Neural cell (in vitro differentiated cells): ENCODE measurements around the gene PTGR3. TPM values are rescaled to one million over a fixed set of nuclear protein-coding genes. Genes with fewer than 3 reads are reported as not detected.

Source experiments
- H2AFZ ChIP-seq: fragments of 200-600, 300-800 bp; sonication (generic), shearing (Covaris generic); 2 replicates; pipeline ENCODE4 v1.6.0; 2014; ENCODE audit warnings: low read depth, mild to moderate bottlenecking, antibody characterized with exemption, low read length, moderate library complexity
- H3F3A ChIP-seq: fragments of 200-600 bp; shearing (Covaris generic); 2 replicates; pipeline ENCODE4 v1.6.1; 2016; ENCODE audit warnings: mild to moderate bottlenecking, moderate library complexity, mixed read lengths, antibody characterized with exemption, low read length; ENCODE audit not compliant: insufficient read depth, poor library complexity, severe bottlenecking
- H3K27ac ChIP-seq: fragments of 200-600, 300-800 bp; sonication (generic), shearing (Covaris generic); 2 replicates; pipeline ENCODE4 v1.5.1; 2014; ENCODE audit warnings: mild to moderate bottlenecking, low read length, moderate library complexity
- H3K27me3 ChIP-seq: fragments of 300-800, 200-600 bp; sonication (generic), shearing (Covaris generic); 2 replicates; pipeline ENCODE4 v1.6.0; 2014; ENCODE audit warnings: mild to moderate bottlenecking, low read depth, low read length, moderate library complexity; ENCODE audit not compliant: insufficient read depth
- H3K36me3 ChIP-seq: fragments of 300-800, 200-600 bp; sonication (generic), shearing (Covaris generic); 2 replicates; pipeline ENCODE4 v1.5.1; 2014; ENCODE audit warnings: mild to moderate bottlenecking, antibody characterized with exemption, low read length, moderate library complexity; ENCODE audit not compliant: insufficient read depth
- H3K4me2 ChIP-seq: fragments of 300-800, 200-600 bp; sonication (generic), shearing (Covaris generic); 2 replicates; pipeline ENCODE4 v1.6.0; 2014; ENCODE audit warnings: mild to moderate bottlenecking, low read length
- H3K4me3 ChIP-seq: fragments of 300-800, 200-600 bp; sonication (generic), shearing (Covaris generic); 2 replicates; pipeline ENCODE4 v1.5.1; 2014; ENCODE audit warnings: mild to moderate bottlenecking, low read length, moderate library complexity
- H3K79me2 ChIP-seq: fragments of 200-600 bp; shearing (Covaris generic); replicated peaks from 2 replicates; pipeline ENCODE4 v1.6.0; 2014; ENCODE audit warnings: mild to moderate bottlenecking, low read length, moderate library complexity; ENCODE audit not compliant: insufficient read depth
- H3K9ac ChIP-seq: fragments of 300-800, 200-600 bp; sonication (generic), shearing (Covaris generic); 2 replicates; pipeline ENCODE4 v1.6.1; 2016; ENCODE audit warnings: mild to moderate bottlenecking, low read length, mixed read lengths
- H3K9me2 ChIP-seq: fragments of 200-600 bp; shearing (Covaris generic); 2 replicates; pipeline ENCODE4 v1.6.1; 2016; ENCODE audit warnings: mild to moderate bottlenecking, low read length, mixed read lengths; ENCODE audit not compliant: insufficient read depth
- H3K9me3 ChIP-seq: fragments of 200-600, 300-800 bp; sonication (generic), shearing (Covaris generic); 2 replicates; pipeline ENCODE4 v1.6.1; 2016; ENCODE audit warnings: mild to moderate bottlenecking, mixed run types, low read length, moderate library complexity, mixed read lengths
- H4K20me1 ChIP-seq: fragments of 200-600 bp; shearing (Covaris generic); 2 replicates; pipeline ENCODE4 v1.6.1; 2016; ENCODE audit warnings: mild to moderate bottlenecking, mixed run types; ENCODE audit not compliant: insufficient read depth
- CTCF ChIP-seq: fragments of 450-650 bp; IDR thresholded peaks from 2 replicates; pipeline ENCODE4 v1.5.1; 2014; ENCODE audit warnings: antibody characterized with exemption, mild to moderate bottlenecking, moderate library complexity; ENCODE audit not compliant: poor library complexity, severe bottlenecking
- EP300 ChIP-seq: fragments of 450-650 bp; conservative IDR thresholded peaks from 2 replicates; pipeline ENCODE4 v1.6.1; 2014; ENCODE audit warnings: antibody characterized with exemption, mild to moderate bottlenecking, moderate library complexity; ENCODE audit not compliant: poor library complexity, severe bottlenecking
- EZH2 ChIP-seq: fragments of 200-600, 300-800 bp; shearing (Covaris generic), sonication (generic); IDR thresholded peaks from 2 replicates; pipeline ENCODE4 v1.6.1; 2014; ENCODE audit warnings: antibody characterized with exemption, low read length, borderline replicate concordance, mild to moderate bottlenecking; ENCODE audit not compliant: insufficient read depth, poor library complexity, severe bottlenecking
- MXI1 ChIP-seq: fragments of 450-650 bp; conservative IDR thresholded peaks from 2 replicates; pipeline ENCODE4 v1.6.1; 2014; ENCODE audit warnings: antibody characterized with exemption, mild to moderate bottlenecking; ENCODE audit not compliant: poor library complexity, severe bottlenecking
- POLR2AphosphoS5 ChIP-seq: IDR thresholded peaks from 2 replicates; pipeline ENCODE4 v1.6.1; 2012
- RAD21 ChIP-seq: fragments of 450-650 bp; conservative IDR thresholded peaks from 2 replicates; pipeline ENCODE4 v1.6.1; 2014; ENCODE audit warnings: antibody characterized with exemption, mild to moderate bottlenecking, moderate library complexity
- REST ChIP-seq: IDR thresholded peaks from 2 replicates; pipeline ENCODE4 v1.6.1; 2012; ENCODE audit warnings: borderline replicate concordance
- SMC3 ChIP-seq: fragments of 450-650 bp; conservative IDR thresholded peaks from 2 replicates; pipeline ENCODE4 v1.6.1; 2014; ENCODE audit warnings: antibody characterized with exemption, mild to moderate bottlenecking, moderate library complexity; ENCODE audit not compliant: poor library complexity
- TAF1 ChIP-seq: IDR thresholded peaks from 2 replicates; pipeline ENCODE4 v1.6.1; 2012; ENCODE audit warnings: low read depth
- polyA plus RNA-seq: library from polyadenylated mRNA; depleted of rRNA; stranded (reverse); fragments of >200 nt; gene quantifications from 2 replicates; pipeline ENCODE4 v1.2.3, GENCODE V29; 2014

Gene PTGR3
- polyA plus RNA-seq, 1 donor from 2014 or later = 5.9 TPM

GRCh38 chr18:75206452-75207309 lies 2.3 kb downstream of the PTGR3 start:
- Histone ChIP-seq H3K4me2 (no peak overlapping the region), H3K9me3 (no peaks in the 10 kb centered on the region), H2AFZ (no peak overlapping the region), H3F3A (peaks cover 4% of the 10 kb centered on the region), H3K9me2 (no peaks in the 10 kb centered on the region), H3K9ac (no peak overlapping the region), H3K36me3 (no peaks in the 10 kb centered on the region), H3K79me2 (peaks cover 25% of the 10 kb centered on the region), H3K27me3 (peaks cover 83% of the 10 kb centered on the region), H3K4me3 (no peak overlapping the region), H4K20me1 (peaks cover 5% of the 10 kb centered on the region), H3K27ac (no peak overlapping the region)
- no peak for TF ChIP-seq EP300
- no peak for TF ChIP-seq REST
- no peak for TF ChIP-seq EZH2
- TF ChIP-seq POLR2AphosphoS5 = no peak
- TF ChIP-seq RAD21 = no peak
- TF ChIP-seq MXI1 = no peak
- TF ChIP-seq CTCF = no peak
- TF ChIP-seq SMC3 = no peak
- TF ChIP-seq TAF1 = no peak

GRCh38 chr18:75205514-75206132 lies 3.3 kb downstream of the PTGR3 start:
- Histone ChIP-seq H3K4me3 (no peak overlapping the region), H4K20me1 (peaks cover 5% of the 10 kb centered on the region), H3K36me3 (no peaks in the 10 kb centered on the region), H3K4me2 (no peak overlapping the region), H3K9me3 (no peaks in the 10 kb centered on the region), H3F3A (peaks cover 4% of the 10 kb centered on the region), H3K9me2 (no peaks in the 10 kb centered on the region), H3K9ac (no peak overlapping the region), H3K27ac (no peak overlapping the region), H2AFZ (no peak overlapping the region), H3K79me2 (peaks cover 25% of the 10 kb centered on the region), H3K27me3 (peaks cover 80% of the 10 kb centered on the region)
- TF ChIP-seq POLR2AphosphoS5 = peak; percentile 90
- TF ChIP-seq MXI1 = no peak
